Measurements from ENCODE around the gene ASZ1. TPM values are rescaled to one million over a fixed set of nuclear protein-coding genes. Genes with fewer than 3 reads are reported as not detected.
"Not testable (repeated sequence)": the region's sequence is repeated elsewhere in the genome, so short reads cannot be mapped to it uniquely, and the experiment has no call there.

Gene ASZ1
- total RNA-seq, 1 donor from 2014 or later = not detected

- Histone ChIP-seq H4K20me1 (ENCODE audit: insufficient read depth, low read length) (no peaks in the 10 kb centered on the region), H3K4me1 (ENCODE audit: insufficient read depth, low read length) (no peaks in the 10 kb centered on the region), H3K79me2 (ENCODE audit: insufficient read depth, low read length) (no peaks in the 10 kb centered on the region), H2AFZ (ENCODE audit: low read depth, low read length) (no peak overlapping the region), H3K9ac (ENCODE audit: low read length) (no peak overlapping the region), H3K4me2 (ENCODE audit: low read length) (no peak overlapping the region), H3K27ac (ENCODE audit: low read depth, low read length) (no peak overlapping the region), H3K4me3 (ENCODE audit: insufficient read depth, low read depth, low read length) (no peak overlapping the region), H3K9me3 (ENCODE audit: insufficient read depth, low read depth, low read length) (no peaks in the 10 kb centered on the region), H3K27me3 (ENCODE audit: insufficient read depth, low read length) (no peaks in the 10 kb centered on the region), H3K36me3 (ENCODE audit: insufficient read depth, low read length) (no peaks in the 10 kb centered on the region)
- TF ChIP-seq, protein P1, sequence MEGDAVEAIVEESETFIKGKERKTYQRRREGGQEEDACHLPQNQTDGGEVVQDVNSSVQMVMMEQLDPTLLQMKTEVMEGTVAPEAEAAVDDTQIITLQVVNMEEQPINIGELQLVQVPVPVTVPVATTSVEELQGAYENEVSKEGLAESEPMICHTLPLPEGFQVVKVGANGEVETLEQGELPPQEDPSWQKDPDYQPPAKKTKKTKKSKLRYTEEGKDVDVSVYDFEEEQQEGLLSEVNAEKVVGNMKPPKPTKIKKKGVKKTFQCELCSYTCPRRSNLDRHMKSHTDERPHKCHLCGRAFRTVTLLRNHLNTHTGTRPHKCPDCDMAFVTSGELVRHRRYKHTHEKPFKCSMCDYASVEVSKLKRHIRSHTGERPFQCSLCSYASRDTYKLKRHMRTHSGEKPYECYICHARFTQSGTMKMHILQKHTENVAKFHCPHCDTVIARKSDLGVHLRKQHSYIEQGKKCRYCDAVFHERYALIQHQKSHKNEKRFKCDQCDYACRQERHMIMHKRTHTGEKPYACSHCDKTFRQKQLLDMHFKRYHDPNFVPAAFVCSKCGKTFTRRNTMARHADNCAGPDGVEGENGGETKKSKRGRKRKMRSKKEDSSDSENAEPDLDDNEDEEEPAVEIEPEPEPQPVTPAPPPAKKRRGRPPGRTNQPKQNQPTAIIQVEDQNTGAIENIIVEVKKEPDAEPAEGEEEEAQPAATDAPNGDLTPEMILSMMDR (IDR thresholded peaks at IDR 0.05; ENCODE audit: insufficient read depth, low read depth, low read length) = no peak
- DNase-seq (ENCODE audit: low read depth) (no peak), FAIRE-seq (no peak)
- no peaks in the 10 kb centered on the region for H3K27me3 Mint-ChIP-seq (ENCODE audit: low read depth, unreplicated experiment)
- no peaks in the 10 kb centered on the region for H3K36me3 Mint-ChIP-seq (ENCODE audit: low read depth, unreplicated experiment)
- no peaks in the 10 kb centered on the region for H3K4me1 Mint-ChIP-seq (ENCODE audit: low read depth, unreplicated experiment)
- H3K9me3 Mint-ChIP-seq (ENCODE audit: unreplicated experiment) = no peaks in the 10 kb centered on the region
- no peak overlapping the region for H3K27ac Mint-ChIP-seq (ENCODE audit: unreplicated experiment)
- no peak overlapping the region for H3K4me3 Mint-ChIP-seq (ENCODE audit: unreplicated experiment)
Observed at GRCh38 chr7:117470777-117471176, 43.5 kb upstream of the ASZ1 start.

GRCh38 chr7:117468174-117468573, 40.9 kb upstream of the ASZ1 start:
- no peaks in the 10 kb centered on the region for H3K9me3 Mint-ChIP-seq (ENCODE audit: unreplicated experiment)
- TF ChIP-seq, protein P1 (IDR thresholded peaks at IDR 0.05; ENCODE audit: insufficient read depth, low read depth, low read length) = no peak
- TF ChIP-seq EZH2 (IDR thresholded peaks at IDR 0.05; ENCODE audit: insufficient read depth, low read length) = no peak
- Histone ChIP-seq H3K27me3 (ENCODE audit: insufficient read depth, low read length) (no peaks in the 10 kb centered on the region), H3K36me3 (ENCODE audit: insufficient read depth, low read length) (no peaks in the 10 kb centered on the region), H3K27ac (ENCODE audit: low read depth, low read length) (no peak overlapping the region), H3K9me3 (ENCODE audit: insufficient read depth, low read depth, low read length) (no peaks in the 10 kb centered on the region), H2AFZ (ENCODE audit: low read depth, low read length) (no peak overlapping the region), H3K4me1 (ENCODE audit: insufficient read depth, low read length) (no peaks in the 10 kb centered on the region), H3K9ac (ENCODE audit: low read length) (no peak overlapping the region), H4K20me1 (ENCODE audit: insufficient read depth, low read length) (no peaks in the 10 kb centered on the region), H3K79me2 (ENCODE audit: insufficient read depth, low read length) (no peaks in the 10 kb centered on the region), H3K4me3 (ENCODE audit: insufficient read depth, low read depth, low read length) (no peak overlapping the region), H3K4me2 (ENCODE audit: low read length) (no peak overlapping the region)
- H3K27me3 Mint-ChIP-seq (ENCODE audit: low read depth, unreplicated experiment) = no peaks in the 10 kb centered on the region
- H3K36me3 Mint-ChIP-seq (ENCODE audit: low read depth, unreplicated experiment) = no peaks in the 10 kb centered on the region
- no peak overlapping the region for H3K27ac Mint-ChIP-seq (ENCODE audit: unreplicated experiment)
- no peaks in the 10 kb centered on the region for H3K4me1 Mint-ChIP-seq (ENCODE audit: low read depth, unreplicated experiment)
- DNase-seq (ENCODE audit: low read depth) (no peak), FAIRE-seq (no peak)
- no peak overlapping the region for H3K4me3 Mint-ChIP-seq (ENCODE audit: unreplicated experiment)

- not testable (repeated sequence) for H3K27me3 ChIP-seq (ENCODE audit: insufficient read depth, low read length)
Observed at GRCh38 chr7:117460815-117461214, 33.5 kb upstream of the ASZ1 start.

More at GRCh38 chr7:117460815-117461214, 33.5 kb upstream of the ASZ1 start:
- H3K27me3 Mint-ChIP-seq (ENCODE audit: low read depth, unreplicated experiment); H3K4me3 Mint-ChIP-seq (ENCODE audit: unreplicated experiment); H3K9me3 ChIP-seq (ENCODE audit: insufficient read depth, low read depth, low read length); H3K4me1 Mint-ChIP-seq (ENCODE audit: low read depth, unreplicated experiment); H3K27ac ChIP-seq (ENCODE audit: low read depth, low read length); H3K4me1 ChIP-seq (ENCODE audit: insufficient read depth, low read length); H3K27ac Mint-ChIP-seq (ENCODE audit: unreplicated experiment); H3K36me3 ChIP-seq (ENCODE audit: insufficient read depth, low read length); FAIRE-seq; H4K20me1 ChIP-seq (ENCODE audit: insufficient read depth, low read length); H3K36me3 Mint-ChIP-seq (ENCODE audit: low read depth, unreplicated experiment); H3K4me2 ChIP-seq (ENCODE audit: low read length); DNase-seq (ENCODE audit: low read depth); H3K9ac ChIP-seq (ENCODE audit: low read length); H3K79me2 ChIP-seq (ENCODE audit: insufficient read depth, low read length); H3K9me3 Mint-ChIP-seq (ENCODE audit: unreplicated experiment); H3K4me3 ChIP-seq (ENCODE audit: insufficient read depth, low read depth, low read length); H2AFZ ChIP-seq (ENCODE audit: low read depth, low read length): not testable (repeated sequence)
